ENCODE measurements around the gene CHCHD6.

The CHCHD6 gene

DNA sequence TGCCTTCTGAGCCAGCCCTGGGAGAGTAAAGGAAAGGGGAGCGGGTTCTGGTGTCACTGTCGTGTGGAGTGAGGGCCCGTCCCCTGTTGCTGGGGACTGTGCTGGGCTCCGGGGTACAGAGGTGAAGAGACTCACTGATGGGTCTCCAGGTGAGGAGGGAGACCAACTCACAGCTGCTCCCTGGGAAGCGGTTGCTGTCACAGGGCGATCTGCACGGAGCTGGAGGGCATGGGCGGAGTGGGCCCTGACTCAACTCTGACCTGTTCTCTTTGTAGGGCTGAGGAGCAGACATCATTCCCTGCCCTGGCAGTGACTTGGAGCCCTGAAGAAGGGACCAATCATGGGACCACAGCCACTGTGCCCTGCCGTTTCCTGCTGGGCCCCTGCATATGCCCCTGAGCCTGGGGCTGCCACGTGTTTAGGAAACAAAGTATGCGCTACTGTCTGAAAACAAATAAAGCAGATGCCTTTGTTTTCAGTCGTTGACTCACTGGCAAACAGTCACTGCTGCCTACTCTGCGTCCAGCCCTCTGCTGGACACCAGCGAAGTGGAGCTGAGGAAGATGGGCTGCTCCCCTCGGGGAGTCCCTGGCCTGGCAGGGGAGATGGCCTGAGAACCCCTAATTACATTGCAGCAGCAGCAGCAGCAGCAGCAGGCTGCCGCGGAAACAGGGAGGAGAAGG is 256.0 kb downstream of the CHCHD6 start:
- Histone ChIP-seq H3K9me3 (ENCODE audit: control insufficient read depth, insufficient read depth, low read length) (no peaks in the 10 kb centered on the region), H3K4me1 (ENCODE audit: insufficient read depth, low read length) (peaks cover 14% of the 10 kb centered on the region), H3K9ac (ENCODE audit: low read depth, low read length) (no peak overlapping the region), H3K36me3 (ENCODE audit: insufficient read depth, low read length) (no peaks in the 10 kb centered on the region)

DNA sequence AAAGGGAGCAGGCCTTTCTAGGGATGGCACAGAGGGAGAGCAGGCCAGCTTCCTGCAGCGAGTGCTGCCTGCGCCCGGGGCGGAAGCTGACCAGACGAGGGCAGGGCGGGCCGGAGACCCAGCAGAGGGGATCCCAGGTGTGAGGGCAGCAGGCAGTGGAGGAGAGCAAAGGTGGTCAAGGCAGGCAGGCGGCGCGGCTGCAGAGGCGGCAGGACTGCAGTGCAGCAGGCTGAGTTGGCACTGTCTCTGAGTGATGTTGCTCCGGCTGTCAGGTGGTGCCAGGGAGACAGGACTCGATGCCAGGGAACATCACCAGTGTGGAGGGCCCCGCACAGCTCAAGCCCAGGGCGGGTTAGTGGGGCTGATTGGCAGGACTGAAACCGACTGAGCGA is 256.6 kb downstream of the CHCHD6 start:
- H3K4me1 ChIP-seq (ENCODE audit: insufficient read depth, low read length): peaks cover 14% of the 10 kb centered on the region
- H3K9ac ChIP-seq (ENCODE audit: low read depth, low read length): no peak overlapping the region
- no peaks in the 10 kb centered on the region for H3K36me3 ChIP-seq (ENCODE audit: insufficient read depth, low read length)
- no peaks in the 10 kb centered on the region for H3K9me3 ChIP-seq (ENCODE audit: control insufficient read depth, insufficient read depth, low read length)

GRCh38 chr3:126961191-126961790 is 257.3 kb downstream of the CHCHD6 start:
- Histone ChIP-seq H3K36me3 (ENCODE audit: insufficient read depth, low read length) (no peaks in the 10 kb centered on the region), H3K9ac (ENCODE audit: low read depth, low read length) (no peak overlapping the region), H3K9me3 (ENCODE audit: control insufficient read depth, insufficient read depth, low read length) (no peaks in the 10 kb centered on the region), H3K4me1 (ENCODE audit: insufficient read depth, low read length) (peaks cover 14% of the 10 kb centered on the region)

DNA sequence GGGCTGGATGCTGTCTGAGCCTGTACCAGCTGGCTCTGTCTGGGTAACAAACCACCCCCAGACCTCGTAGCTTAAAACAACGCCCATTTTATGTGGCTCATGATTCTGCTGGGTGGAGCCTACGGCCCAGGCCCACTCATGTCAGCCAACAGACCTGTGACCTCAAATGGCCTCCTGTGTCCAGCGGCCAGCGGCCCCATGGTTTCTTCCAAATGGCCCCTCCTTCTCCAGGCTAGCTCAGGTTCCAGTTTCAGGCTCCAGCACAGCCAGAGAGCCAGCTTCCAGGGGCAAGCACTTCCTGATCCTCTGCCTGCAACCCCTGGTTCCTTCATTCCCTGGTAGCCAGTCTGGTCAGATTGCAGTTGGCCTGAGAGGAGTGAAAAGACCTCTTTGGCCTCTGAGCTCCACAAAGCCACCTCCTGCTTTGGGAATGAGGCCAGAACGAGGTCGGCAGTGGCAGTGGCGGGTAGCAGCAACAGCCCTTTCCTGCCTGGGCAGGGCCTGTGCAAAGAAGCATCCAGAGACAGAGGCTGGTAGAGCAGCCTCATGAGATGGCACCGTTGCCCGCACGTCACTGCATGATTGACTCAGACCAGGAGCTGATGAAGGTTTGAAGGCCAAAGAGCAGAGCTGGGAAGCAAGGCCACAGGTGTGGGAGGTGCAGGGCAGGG is 257.9 kb downstream of the CHCHD6 start:
- H3K9ac ChIP-seq (ENCODE audit: low read depth, low read length): no peak overlapping the region
- peaks cover 14% of the 10 kb centered on the region for H3K4me1 ChIP-seq (ENCODE audit: insufficient read depth, low read length)
- H3K9me3 ChIP-seq (ENCODE audit: control insufficient read depth, insufficient read depth, low read length): no peaks in the 10 kb centered on the region

GRCh38 chr3:126962756-126963155 is 258.7 kb downstream of the CHCHD6 start:
- no peaks in the 10 kb centered on the region for H3K9me3 ChIP-seq (ENCODE audit: control insufficient read depth, insufficient read depth, low read length)
- H3K9ac ChIP-seq (ENCODE audit: low read depth, low read length): no peak overlapping the region
- no peaks in the 10 kb centered on the region for H3K36me3 ChIP-seq (ENCODE audit: insufficient read depth, low read length)
- H3K4me1 ChIP-seq (ENCODE audit: insufficient read depth, low read length): peaks cover 14% of the 10 kb centered on the region

More for the DNA sequence above, 257.9 kb downstream of the CHCHD6 start:
- no peaks in the 10 kb centered on the region for H3K36me3 ChIP-seq (ENCODE audit: insufficient read depth, low read length)

DNA sequence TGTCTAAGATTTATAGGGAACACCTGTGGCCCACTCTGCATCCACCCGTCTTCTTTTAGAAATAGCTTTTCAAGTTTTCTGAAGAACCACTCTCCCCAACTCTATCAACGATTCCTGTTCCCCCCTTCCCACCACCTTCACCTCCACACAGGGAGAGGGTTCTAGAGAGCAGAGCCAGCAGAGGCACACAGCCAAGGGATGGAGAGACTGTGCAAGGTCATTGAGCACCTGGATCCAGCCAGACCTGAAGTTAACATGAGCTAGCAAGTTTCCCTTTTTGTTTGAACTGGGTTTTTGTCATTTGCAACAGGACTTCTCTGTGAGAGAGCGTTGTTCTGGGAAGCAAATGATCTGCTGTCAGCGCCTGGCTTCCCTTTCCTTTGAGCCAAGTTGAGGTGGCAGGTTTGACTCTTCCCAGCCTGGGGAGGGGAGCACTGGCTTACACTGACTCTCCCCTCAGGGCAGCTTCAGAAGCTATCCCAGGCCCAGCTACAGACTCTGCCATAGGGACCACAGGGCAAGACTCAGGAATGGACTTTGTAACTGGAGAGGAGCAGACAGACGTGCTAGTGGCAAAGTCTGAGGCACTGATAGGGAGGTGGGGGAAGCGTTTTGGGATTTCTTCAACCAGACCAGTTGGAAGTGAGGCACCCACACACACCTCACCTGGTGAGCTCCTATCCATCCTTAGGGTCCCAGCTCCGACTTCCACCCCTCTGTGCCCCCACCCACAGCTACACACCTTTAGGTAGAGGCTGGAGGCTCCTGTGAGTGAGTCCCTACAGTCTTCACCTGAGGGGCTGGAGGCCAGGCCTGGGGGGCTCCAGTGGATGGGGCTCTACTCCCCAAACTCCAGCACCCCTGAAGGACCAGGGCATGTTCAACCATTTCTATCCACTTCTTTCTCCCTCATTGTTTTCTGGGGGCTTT is 259.5 kb downstream of the CHCHD6 start:
- H3K9ac ChIP-seq (ENCODE audit: low read depth, low read length): no peak overlapping the region
- H3K36me3 ChIP-seq (ENCODE audit: insufficient read depth, low read length): no peaks in the 10 kb centered on the region
- peaks cover 14% of the 10 kb centered on the region for H3K4me1 ChIP-seq (ENCODE audit: insufficient read depth, low read length)
- H3K9me3 ChIP-seq (ENCODE audit: control insufficient read depth, insufficient read depth, low read length): no peaks in the 10 kb centered on the region

DNA sequence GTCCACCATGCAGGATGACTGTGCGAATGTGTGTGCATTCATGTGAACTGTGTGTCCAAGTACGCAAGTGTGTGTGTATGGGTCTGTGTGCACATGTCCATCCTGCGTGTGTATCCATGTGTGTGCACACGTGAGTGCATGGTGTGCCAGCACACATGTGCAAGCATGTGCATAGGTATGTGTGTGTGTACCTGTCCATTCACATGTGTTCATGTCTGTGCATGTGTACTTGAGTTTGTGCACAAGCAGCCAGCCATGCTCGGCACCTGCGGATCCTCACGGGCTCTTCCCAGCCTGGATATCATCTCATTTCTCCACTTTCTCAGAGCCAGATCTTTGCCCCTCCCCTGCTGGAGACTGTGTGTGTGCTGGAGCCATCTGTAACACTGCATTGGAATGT is 260.2 kb downstream of the CHCHD6 start:
- Histone ChIP-seq H3K36me3 (ENCODE audit: insufficient read depth, low read length) (no peaks in the 10 kb centered on the region), H3K4me1 (ENCODE audit: insufficient read depth, low read length) (peaks cover 14% of the 10 kb centered on the region), H3K9me3 (ENCODE audit: control insufficient read depth, insufficient read depth, low read length) (no peaks in the 10 kb centered on the region), H3K9ac (ENCODE audit: low read depth, low read length) (no peak overlapping the region)

- H3K4me1 ChIP-seq (ENCODE audit: insufficient read depth, low read length): peaks cover 12% of the 10 kb centered on the region
- no peaks in the 10 kb centered on the region for H3K36me3 ChIP-seq (ENCODE audit: insufficient read depth, low read length)
- H3K9ac ChIP-seq (ENCODE audit: low read depth, low read length): no peak overlapping the region
Observed at GRCh38 chr3:126964950-126965349, 260.9 kb downstream of the CHCHD6 start.

GRCh38 chr3:126965526-126966080 is 261.6 kb downstream of the CHCHD6 start:
- H3K9ac ChIP-seq (ENCODE audit: low read depth, low read length): no peak overlapping the region
- H3K9me3 ChIP-seq (ENCODE audit: control insufficient read depth, insufficient read depth, low read length): no peaks in the 10 kb centered on the region
- H3K36me3 ChIP-seq (ENCODE audit: insufficient read depth, low read length): no peaks in the 10 kb centered on the region
- peaks cover 9% of the 10 kb centered on the region for H3K4me1 ChIP-seq (ENCODE audit: insufficient read depth, low read length)

More at GRCh38 chr3:126964950-126965349, 260.9 kb downstream of the CHCHD6 start:
- no peaks in the 10 kb centered on the region for H3K9me3 ChIP-seq (ENCODE audit: control insufficient read depth, insufficient read depth, low read length)

DNA sequence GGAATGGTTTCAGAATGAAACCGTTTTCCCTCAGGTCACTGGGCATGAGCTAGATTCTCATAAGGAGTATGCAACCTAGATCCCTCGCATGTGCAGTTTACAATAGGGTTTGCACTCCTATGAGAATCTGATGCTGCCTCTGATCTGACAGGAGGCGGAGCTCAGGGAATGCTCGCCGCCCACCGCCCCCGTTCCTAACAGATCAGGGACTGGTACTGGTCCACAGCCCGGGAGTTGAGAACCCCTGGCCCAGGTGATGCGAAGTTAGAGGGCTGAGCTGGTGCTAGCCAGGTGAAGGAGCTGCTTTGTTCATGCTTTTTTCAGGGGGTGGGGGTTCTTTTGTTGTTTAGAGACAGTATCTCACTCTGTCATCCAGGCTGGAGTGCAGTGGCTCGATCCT is 263.3 kb downstream of the CHCHD6 start:
- H3K9me3 ChIP-seq (ENCODE audit: control insufficient read depth, insufficient read depth, low read length): no peaks in the 10 kb centered on the region
- no peaks in the 10 kb centered on the region; the same call in 1 of the 2 replicates for H3K36me3 ChIP-seq (ENCODE audit: insufficient read depth, low read length)

GRCh38 chr3:126968391-126969390 is 264.7 kb downstream of the CHCHD6 start:
- H3K36me3 ChIP-seq (ENCODE audit: insufficient read depth, low read length): no peaks in the 10 kb centered on the region; the same call in 1 of the 2 replicates
- H3K9ac ChIP-seq (ENCODE audit: low read depth, low read length): no peak overlapping the region
- H3K9me3 ChIP-seq (ENCODE audit: control insufficient read depth, insufficient read depth, low read length): no peaks in the 10 kb centered on the region
- no peaks in the 10 kb centered on the region; the same call in 1 of the 2 replicates for H3K4me1 ChIP-seq (ENCODE audit: insufficient read depth, low read length)

More for the DNA sequence above, 263.3 kb downstream of the CHCHD6 start:
- no peaks in the 10 kb centered on the region; the same call in 1 of the 2 replicates for H3K4me1 ChIP-seq (ENCODE audit: insufficient read depth, low read length)
- H3K9ac ChIP-seq (ENCODE audit: low read depth, low read length): no peak overlapping the region

- Histone ChIP-seq H3K9ac (ENCODE audit: low read depth, low read length) (no peak overlapping the region), H3K36me3 (ENCODE audit: insufficient read depth, low read length) (no peaks in the 10 kb centered on the region; the same call in 1 of the 2 replicates), H3K4me1 (ENCODE audit: insufficient read depth, low read length) (no peaks in the 10 kb centered on the region; the same call in 1 of the 2 replicates), H3K9me3 (ENCODE audit: control insufficient read depth, insufficient read depth, low read length) (peaks cover 2% of the 10 kb centered on the region)
Observed at GRCh38 chr3:126969586-126969985, 265.5 kb downstream of the CHCHD6 start.

DNA sequence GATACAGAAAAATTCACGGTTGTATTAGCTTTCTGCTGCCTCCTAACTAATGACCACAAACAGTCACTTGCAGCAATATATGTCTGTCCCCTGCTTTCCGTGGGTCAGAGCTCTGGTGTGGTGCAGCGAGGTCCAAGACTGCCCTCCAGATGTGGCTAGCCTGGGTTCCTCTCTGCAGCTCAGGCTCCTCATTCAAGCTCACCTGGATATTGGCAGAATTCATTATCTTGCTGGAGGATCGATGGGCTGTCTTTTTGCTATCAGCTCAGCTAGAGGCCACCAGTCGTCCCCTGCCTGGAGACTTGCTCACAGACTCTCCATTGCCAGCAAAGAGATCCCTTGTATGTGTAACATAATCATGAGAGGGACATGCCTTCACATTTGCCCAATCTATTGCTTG is 266.1 kb downstream of the CHCHD6 start:
- Histone ChIP-seq H3K9ac (ENCODE audit: low read depth, low read length) (no peak overlapping the region), H3K36me3 (ENCODE audit: insufficient read depth, low read length) (no peaks in the 10 kb centered on the region; the same call in 1 of the 2 replicates), H3K4me1 (ENCODE audit: insufficient read depth, low read length) (no peaks in the 10 kb centered on the region; the same call in 1 of the 2 replicates), H3K9me3 (ENCODE audit: control insufficient read depth, insufficient read depth, low read length) (peaks cover 4% of the 10 kb centered on the region)
